ENCODE measurements around the gene GMDS. TPM values are rescaled to one million over a fixed set of nuclear protein-coding genes. Genes with fewer than 3 reads are reported as not detected.

GMDS gene
- total and polyA plus RNA-seq, 2 of the 13 experiments (the other 11 are each of a cell fraction or from before 2014, with no cell fraction given): 64.4 to 112 TPM

GRCh38 chr6:2222275-2222842 is 23.0 kb downstream of the GMDS start (continued):
- TF ChIP-seq GATA4 (IDR thresholded peaks at IDR 0.05; ENCODE audit: borderline replicate concordance, low read depth) (no peak), BATF2 (CRISPR knock-in tag; IDR thresholded peaks at IDR 0.05) (no peak), RBM22 (optimal IDR thresholded peaks at IDR 0.05; ENCODE audit: low read length) (peak; percentile 17), ONECUT2 (CRISPR knock-in tag; IDR thresholded peaks at IDR 0.05) (no peak), PRDM4 (CRISPR knock-in tag; IDR thresholded peaks at IDR 0.05; ENCODE audit: borderline replicate concordance) (no peak), ZNF772 (CRISPR knock-in tag; IDR thresholded peaks at IDR 0.05) (no peak), TAF15 (IDR thresholded peaks at IDR 0.05; ENCODE audit: low read depth, low read length, poor library complexity, severe bottlenecking) (no peak), SALL2 (CRISPR knock-in tag; IDR thresholded peaks at IDR 0.05) (no peak), SMAD1 (CRISPR knock-in tag; IDR thresholded peaks at IDR 0.05; ENCODE audit: borderline replicate concordance, low read depth) (no peak), EP300 (IDR thresholded peaks at IDR 0.05; ENCODE audit: low read depth in 2 of 2, low read length in 2 of 2) (peak in 1 of 2 experiments; percentile 14; a peak in 1 of 4 replicates), EP300 (CRISPR knock-in tag; IDR thresholded peaks at IDR 0.05; ENCODE audit: borderline replicate concordance) (no peak), SRY (CRISPR knock-in tag; IDR thresholded peaks at IDR 0.05) (no peak), ZNF841 (CRISPR knock-in tag; IDR thresholded peaks at IDR 0.05; ENCODE audit: borderline replicate concordance) (no peak), EHMT2 (IDR thresholded peaks at IDR 0.05; ENCODE audit: borderline replicate concordance, low read depth, low read length) (no peak), ZSCAN25 (CRISPR knock-in tag; IDR thresholded peaks at IDR 0.05) (no peak), KDM1A (CRISPR knock-in tag; IDR thresholded peaks at IDR 0.05) (no peak), NPAS2 (CRISPR knock-in tag; IDR thresholded peaks at IDR 0.05; ENCODE audit: borderline replicate concordance) (no peak), NCOA2 (CRISPR knock-in tag; IDR thresholded peaks at IDR 0.05) (no peak), SMARCE1 (IDR thresholded peaks at IDR 0.05; ENCODE audit: borderline replicate concordance) (no peak), TBX2 (CRISPR knock-in tag; IDR thresholded peaks at IDR 0.05; ENCODE audit: borderline replicate concordance) (no peak)
- TF ChIP-seq, protein P1, sequence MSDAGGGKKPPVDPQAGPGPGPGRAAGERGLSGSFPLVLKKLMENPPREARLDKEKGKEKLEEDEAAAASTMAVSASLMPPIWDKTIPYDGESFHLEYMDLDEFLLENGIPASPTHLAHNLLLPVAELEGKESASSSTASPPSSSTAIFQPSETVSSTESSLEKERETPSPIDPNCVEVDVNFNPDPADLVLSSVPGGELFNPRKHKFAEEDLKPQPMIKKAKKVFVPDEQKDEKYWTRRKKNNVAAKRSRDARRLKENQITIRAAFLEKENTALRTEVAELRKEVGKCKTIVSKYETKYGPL (CRISPR knock-in tag; IDR thresholded peaks at IDR 0.05): no peak
- TF ChIP-seq, protein P2, sequence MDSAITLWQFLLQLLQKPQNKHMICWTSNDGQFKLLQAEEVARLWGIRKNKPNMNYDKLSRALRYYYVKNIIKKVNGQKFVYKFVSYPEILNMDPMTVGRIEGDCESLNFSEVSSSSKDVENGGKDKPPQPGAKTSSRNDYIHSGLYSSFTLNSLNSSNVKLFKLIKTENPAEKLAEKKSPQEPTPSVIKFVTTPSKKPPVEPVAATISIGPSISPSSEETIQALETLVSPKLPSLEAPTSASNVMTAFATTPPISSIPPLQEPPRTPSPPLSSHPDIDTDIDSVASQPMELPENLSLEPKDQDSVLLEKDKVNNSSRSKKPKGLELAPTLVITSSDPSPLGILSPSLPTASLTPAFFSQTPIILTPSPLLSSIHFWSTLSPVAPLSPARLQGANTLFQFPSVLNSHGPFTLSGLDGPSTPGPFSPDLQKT (CRISPR knock-in tag; IDR thresholded peaks at IDR 0.05; ENCODE audit: borderline replicate concordance): no peak
- TF ChIP-seq, protein P3, sequence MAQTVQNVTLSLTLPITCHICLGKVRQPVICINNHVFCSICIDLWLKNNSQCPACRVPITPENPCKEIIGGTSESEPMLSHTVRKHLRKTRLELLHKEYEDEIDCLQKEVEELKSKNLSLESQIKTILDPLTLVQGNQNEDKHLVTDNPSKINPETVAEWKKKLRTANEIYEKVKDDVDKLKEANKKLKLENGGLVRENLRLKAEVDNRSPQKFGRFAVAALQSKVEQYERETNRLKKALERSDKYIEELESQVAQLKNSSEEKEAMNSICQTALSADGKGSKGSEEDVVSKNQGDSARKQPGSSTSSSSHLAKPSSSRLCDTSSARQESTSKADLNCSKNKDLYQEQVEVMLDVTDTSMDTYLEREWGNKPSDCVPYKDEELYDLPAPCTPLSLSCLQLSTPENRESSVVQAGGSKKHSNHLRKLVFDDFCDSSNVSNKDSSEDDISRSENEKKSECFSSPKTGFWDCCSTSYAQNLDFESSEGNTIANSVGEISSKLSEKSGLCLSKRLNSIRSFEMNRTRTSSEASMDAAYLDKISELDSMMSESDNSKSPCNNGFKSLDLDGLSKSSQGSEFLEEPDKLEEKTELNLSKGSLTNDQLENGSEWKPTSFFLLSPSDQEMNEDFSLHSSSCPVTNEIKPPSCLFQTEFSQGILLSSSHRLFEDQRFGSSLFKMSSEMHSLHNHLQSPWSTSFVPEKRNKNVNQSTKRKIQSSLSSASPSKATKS (CRISPR knock-in tag; IDR thresholded peaks at IDR 0.05): no peak
